K562 (cell line): ENCODE data around the gene GLP2R. TPM values are rescaled to one million over a fixed set of nuclear protein-coding genes. Genes with fewer than 3 reads are reported as not detected.

Experiments used
- KDM2B ChIP-seq: fragments of 250-450 bp; sonication (Bioruptor Pico); IDR thresholded peaks from 2 replicates; pipeline ENCODE4 v1.8.0; 2021; ENCODE audit warnings: mild to moderate bottlenecking, moderate library complexity
- MAFK ChIP-seq: IDR thresholded peaks from 2 replicates; pipeline ENCODE4 v1.6.1; 2011; ENCODE audit warnings: low read length, improper control_type of control experiment
- NEUROD1 ChIP-seq: fragments of 150-350 bp; IDR thresholded peaks from 2 replicates; pipeline ENCODE4 v1.6.1; 2014; ENCODE audit warnings: borderline replicate concordance, low read length, low read depth; ENCODE audit not compliant: partially characterized antibody
- POLR2B ChIP-seq: fragments of 450-650 bp; IDR thresholded peaks from 2 replicates; pipeline ENCODE4 v1.6.1; 2018; ENCODE audit warnings: low read depth; ENCODE audit not compliant: partially characterized antibody
- SAP30 ChIP-seq: fragments of 200-600 bp; sonication (generic); IDR thresholded peaks from 2 replicates; pipeline ENCODE4 v1.6.1; 2012; ENCODE audit warnings: borderline replicate concordance, low read depth, mild to moderate bottlenecking, moderate library complexity, low read length, control low read depth, inconsistent platforms; ENCODE audit not compliant: insufficient read depth, poor library complexity, severe bottlenecking
- TCF7 ChIP-seq: sonication (generic); IDR thresholded peaks from 2 replicates; pipeline ENCODE4 v1.6.1; 2016; ENCODE audit warnings: antibody characterized with exemption, borderline replicate concordance
- YBX1 ChIP-seq: fragments of 450-650 bp; IDR thresholded peaks from 2 replicates; pipeline ENCODE4 v1.7.1; 2016; ENCODE audit warnings: mild to moderate bottlenecking
- ZNF41 ChIP-seq: fragments of 250-450 bp; sonication (Bioruptor Pico); conservative IDR thresholded peaks from 2 replicates; pipeline ENCODE4 v1.4.0; 2020; ENCODE audit warnings: mild to moderate bottlenecking
- polyA plus RNA-seq, 8 experiments: library from polyadenylated mRNA; depleted of rRNA in 4 of 8; stranded (reverse) in 5 of 8; unstranded in 3 of 8; fragments of >200 nt; fragmentation: Nextera tagmentation in 2 of 8; fragmentation: Illumina TruSeq in 1 of 8; extraction: Ambion mirVana in 2 of 8; extraction: Trizol in 1 of 8; gene quantifications; 2 replicates each; pipeline versions ENCODE4 v1.2.1 to v1.2.3, GENCODE V29; 2011 to 2014; ENCODE audit warnings: inconsistent platforms in 1 of 8, missing spikeins in 1 of 8
- total RNA-seq, 7 experiments: library from RNA; depleted of rRNA in 6 of 7; stranded (reverse); fragments of >200 nt in 6 of 7; fragmentation: Illumina TruSeq in 2 of 7; extraction: Trizol in 2 of 7; gene quantifications; 2 replicates each; pipeline versions ENCODE4 v1.2.1 to v1.2.3, GENCODE V29; 2011 to 2021; ENCODE audit warnings: low replicate concordance in 1 of 7
- TF ChIP-seq, protein P1 (sequence below): fragments of 200-600 bp; sonication (generic); IDR thresholded peaks from one replicate; pipeline ENCODE4 v1.6.1; 2012; ENCODE audit warnings: mild to moderate bottlenecking, low read depth, low read length, inconsistent platforms
- TF ChIP-seq, protein P2 (sequence below): sonication (generic); formaldehyde crosslinking; IDR thresholded peaks from 2 replicates; pipeline ENCODE4 v1.8.0; 2022; ENCODE audit warnings: missing genetic modification reagents, mild to moderate bottlenecking, moderate library complexity, borderline replicate concordance

Gene GLP2R
- total and polyA plus RNA-seq, 9 of the 15 experiments (the other 6 are each of a cell fraction or from before 2014, with no cell fraction given): not detected

DNA sequence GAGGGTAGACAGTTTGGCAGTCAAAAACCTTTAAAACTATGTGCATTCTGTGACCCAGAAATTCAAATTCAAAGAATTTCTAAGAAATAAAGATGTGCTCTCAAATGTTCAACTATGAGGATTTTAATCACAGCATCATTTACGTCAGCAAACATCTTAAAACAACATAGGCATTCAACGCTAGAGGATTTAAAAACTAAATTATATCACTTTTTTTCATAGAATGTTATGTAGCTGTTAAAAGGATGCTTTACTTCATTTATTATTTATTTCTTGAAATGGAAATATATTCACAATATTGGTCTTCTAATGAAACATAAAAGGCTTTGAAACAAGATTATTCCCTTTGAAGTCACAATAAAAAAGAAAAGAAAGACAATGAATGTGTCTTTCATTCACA, 3.6 kb downstream of the GLP2R start (continued):
- TF ChIP-seq, protein P1, sequence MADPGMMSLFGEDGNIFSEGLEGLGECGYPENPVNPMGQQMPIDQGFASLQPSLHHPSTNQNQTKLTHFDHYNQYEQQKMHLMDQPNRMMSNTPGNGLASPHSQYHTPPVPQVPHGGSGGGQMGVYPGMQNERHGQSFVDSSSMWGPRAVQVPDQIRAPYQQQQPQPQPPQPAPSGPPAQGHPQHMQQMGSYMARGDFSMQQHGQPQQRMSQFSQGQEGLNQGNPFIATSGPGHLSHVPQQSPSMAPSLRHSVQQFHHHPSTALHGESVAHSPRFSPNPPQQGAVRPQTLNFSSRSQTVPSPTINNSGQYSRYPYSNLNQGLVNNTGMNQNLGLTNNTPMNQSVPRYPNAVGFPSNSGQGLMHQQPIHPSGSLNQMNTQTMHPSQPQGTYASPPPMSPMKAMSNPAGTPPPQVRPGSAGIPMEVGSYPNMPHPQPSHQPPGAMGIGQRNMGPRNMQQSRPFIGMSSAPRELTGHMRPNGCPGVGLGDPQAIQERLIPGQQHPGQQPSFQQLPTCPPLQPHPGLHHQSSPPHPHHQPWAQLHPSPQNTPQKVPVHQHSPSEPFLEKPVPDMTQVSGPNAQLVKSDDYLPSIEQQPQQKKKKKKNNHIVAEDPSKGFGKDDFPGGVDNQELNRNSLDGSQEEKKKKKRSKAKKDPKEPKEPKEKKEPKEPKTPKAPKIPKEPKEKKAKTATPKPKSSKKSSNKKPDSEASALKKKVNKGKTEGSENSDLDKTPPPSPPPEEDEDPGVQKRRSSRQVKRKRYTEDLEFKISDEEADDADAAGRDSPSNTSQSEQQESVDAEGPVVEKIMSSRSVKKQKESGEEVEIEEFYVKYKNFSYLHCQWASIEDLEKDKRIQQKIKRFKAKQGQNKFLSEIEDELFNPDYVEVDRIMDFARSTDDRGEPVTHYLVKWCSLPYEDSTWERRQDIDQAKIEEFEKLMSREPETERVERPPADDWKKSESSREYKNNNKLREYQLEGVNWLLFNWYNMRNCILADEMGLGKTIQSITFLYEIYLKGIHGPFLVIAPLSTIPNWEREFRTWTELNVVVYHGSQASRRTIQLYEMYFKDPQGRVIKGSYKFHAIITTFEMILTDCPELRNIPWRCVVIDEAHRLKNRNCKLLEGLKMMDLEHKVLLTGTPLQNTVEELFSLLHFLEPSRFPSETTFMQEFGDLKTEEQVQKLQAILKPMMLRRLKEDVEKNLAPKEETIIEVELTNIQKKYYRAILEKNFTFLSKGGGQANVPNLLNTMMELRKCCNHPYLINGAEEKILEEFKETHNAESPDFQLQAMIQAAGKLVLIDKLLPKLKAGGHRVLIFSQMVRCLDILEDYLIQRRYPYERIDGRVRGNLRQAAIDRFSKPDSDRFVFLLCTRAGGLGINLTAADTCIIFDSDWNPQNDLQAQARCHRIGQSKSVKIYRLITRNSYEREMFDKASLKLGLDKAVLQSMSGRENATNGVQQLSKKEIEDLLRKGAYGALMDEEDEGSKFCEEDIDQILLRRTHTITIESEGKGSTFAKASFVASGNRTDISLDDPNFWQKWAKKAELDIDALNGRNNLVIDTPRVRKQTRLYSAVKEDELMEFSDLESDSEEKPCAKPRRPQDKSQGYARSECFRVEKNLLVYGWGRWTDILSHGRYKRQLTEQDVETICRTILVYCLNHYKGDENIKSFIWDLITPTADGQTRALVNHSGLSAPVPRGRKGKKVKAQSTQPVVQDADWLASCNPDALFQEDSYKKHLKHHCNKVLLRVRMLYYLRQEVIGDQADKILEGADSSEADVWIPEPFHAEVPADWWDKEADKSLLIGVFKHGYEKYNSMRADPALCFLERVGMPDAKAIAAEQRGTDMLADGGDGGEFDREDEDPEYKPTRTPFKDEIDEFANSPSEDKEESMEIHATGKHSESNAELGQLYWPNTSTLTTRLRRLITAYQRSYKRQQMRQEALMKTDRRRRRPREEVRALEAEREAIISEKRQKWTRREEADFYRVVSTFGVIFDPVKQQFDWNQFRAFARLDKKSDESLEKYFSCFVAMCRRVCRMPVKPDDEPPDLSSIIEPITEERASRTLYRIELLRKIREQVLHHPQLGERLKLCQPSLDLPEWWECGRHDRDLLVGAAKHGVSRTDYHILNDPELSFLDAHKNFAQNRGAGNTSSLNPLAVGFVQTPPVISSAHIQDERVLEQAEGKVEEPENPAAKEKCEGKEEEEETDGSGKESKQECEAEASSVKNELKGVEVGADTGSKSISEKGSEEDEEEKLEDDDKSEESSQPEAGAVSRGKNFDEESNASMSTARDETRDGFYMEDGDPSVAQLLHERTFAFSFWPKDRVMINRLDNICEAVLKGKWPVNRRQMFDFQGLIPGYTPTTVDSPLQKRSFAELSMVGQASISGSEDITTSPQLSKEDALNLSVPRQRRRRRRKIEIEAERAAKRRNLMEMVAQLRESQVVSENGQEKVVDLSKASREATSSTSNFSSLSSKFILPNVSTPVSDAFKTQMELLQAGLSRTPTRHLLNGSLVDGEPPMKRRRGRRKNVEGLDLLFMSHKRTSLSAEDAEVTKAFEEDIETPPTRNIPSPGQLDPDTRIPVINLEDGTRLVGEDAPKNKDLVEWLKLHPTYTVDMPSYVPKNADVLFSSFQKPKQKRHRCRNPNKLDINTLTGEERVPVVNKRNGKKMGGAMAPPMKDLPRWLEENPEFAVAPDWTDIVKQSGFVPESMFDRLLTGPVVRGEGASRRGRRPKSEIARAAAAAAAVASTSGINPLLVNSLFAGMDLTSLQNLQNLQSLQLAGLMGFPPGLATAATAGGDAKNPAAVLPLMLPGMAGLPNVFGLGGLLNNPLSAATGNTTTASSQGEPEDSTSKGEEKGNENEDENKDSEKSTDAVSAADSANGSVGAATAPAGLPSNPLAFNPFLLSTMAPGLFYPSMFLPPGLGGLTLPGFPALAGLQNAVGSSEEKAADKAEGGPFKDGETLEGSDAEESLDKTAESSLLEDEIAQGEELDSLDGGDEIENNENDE: no peak
- TF ChIP-seq SAP30 (no peak), YBX1 (no peak), KDM2B (CRISPR knock-in tag) (no peak), NEUROD1 (no peak), TCF7 (no peak), MAFK (no peak), POLR2B (no peak), ZNF41 (no peak)
- TF ChIP-seq, protein P2, sequence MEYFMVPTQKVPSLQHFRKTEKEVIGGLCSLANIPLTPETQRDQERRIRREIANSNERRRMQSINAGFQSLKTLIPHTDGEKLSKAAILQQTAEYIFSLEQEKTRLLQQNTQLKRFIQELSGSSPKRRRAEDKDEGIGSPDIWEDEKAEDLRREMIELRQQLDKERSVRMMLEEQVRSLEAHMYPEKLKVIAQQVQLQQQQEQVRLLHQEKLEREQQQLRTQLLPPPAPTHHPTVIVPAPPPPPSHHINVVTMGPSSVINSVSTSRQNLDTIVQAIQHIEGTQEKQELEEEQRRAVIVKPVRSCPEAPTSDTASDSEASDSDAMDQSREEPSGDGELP: no peak
- TF ChIP-seq, all 486 proteins: peak for 0
